Gastrocnemius medialis (tissue), 4 donors: ENCODE results near the gene CTNNBIP1.

Experiments used
- CTCF ChIP-seq, 5 experiments: fragments of 450-650 bp in 3 of 5; fragments of 200-600 bp in 2 of 5; sonication (generic) in 2 of 5; IDR thresholded peaks in 4 of 5; conservative IDR thresholded peaks in 1 of 5; 1 replicate in 4 of 5; 2 replicates in 1 of 5; pipeline ENCODE4 v1.5.1; 2016 to 2019; ENCODE audit warnings: antibody characterized with exemption in 5 of 5, mild to moderate bottlenecking in 3 of 5, moderate library complexity in 3 of 5
- POLR2A ChIP-seq, 2 donors: fragments of 450-650 bp; IDR thresholded peaks; one replicate each; pipeline ENCODE4 v1.6.1; 2017; ENCODE audit warnings: antibody characterized with exemption in 2 of 2, mild to moderate bottlenecking in 2 of 2, moderate library complexity in 2 of 2

DNA sequence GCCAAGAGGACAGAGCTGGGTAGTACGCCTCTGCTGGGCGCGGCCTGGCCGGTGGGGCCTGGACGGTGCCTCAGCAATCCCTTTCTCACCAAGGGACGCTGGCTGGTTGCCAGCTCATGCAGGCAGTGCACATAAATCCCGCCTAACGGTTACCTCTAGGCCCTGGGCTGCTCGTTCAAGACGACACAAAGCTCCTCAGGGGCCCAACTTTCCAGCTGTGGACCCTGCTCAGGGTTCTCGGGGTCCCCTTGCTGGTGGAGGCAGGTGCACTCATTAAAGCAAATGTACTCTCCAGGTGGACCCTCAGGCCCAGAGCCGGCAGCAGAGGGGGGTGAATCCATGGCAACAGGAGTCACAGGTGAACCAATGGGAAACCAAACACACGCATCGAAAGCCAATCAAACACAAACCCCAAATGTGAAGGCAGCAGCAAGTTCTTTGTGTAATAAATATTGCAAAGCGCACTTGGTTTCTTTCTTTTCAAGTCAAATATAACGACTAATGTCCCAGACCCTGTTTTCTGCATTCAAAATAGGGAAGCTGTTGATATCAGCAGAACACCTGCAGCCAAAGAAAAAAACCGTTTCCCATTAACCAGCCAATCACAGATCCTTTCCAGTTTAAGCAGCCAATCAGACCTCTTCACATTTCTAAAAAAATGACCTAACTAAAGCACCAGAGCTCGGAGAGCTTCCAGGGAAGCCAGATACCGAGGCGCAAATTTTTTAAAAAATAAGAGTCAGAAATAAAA lies 60.2 kb downstream of the CTNNBIP1 start:
- TF ChIP-seq CTCF (IDR thresholded peaks at IDR 0.05 in 4 of 5, conservative IDR thresholded peaks at IDR 0.05 in 1 of 5) (no peak), POLR2A (IDR thresholded peaks at IDR 0.05) (no peak)
